IPS DF 4.7 (cell line): Measurements from ENCODE around the gene CEP41.

Source experiments
- DNase-seq: peaks from one replicate; pipeline ENCODE4 v3.0.0-alpha.2; 2013; ENCODE audit warnings: low spot score; ENCODE audit errors: extremely low read depth

CEP41 gene

DNA sequence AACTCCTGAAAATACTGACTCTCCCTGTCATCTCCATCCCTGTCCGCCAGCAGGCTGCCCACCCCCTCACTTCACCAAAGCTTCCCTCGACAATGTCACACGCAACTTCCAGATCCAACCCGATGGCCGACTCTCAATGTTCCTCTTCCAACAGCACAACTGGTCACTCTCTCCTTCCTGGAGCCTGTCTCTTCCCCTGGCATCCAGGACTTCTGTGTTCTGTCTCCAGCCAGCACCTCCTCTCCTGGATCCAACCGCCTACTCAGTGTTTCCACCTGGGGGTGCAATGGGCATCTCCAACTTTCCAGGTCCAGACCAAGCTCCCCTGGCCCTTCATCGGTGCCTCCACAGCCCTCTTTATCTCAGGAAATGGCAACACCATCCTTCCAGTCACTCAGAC is 87.6 kb downstream of the CEP41 start:
- no peak for DNase-seq

DNA sequence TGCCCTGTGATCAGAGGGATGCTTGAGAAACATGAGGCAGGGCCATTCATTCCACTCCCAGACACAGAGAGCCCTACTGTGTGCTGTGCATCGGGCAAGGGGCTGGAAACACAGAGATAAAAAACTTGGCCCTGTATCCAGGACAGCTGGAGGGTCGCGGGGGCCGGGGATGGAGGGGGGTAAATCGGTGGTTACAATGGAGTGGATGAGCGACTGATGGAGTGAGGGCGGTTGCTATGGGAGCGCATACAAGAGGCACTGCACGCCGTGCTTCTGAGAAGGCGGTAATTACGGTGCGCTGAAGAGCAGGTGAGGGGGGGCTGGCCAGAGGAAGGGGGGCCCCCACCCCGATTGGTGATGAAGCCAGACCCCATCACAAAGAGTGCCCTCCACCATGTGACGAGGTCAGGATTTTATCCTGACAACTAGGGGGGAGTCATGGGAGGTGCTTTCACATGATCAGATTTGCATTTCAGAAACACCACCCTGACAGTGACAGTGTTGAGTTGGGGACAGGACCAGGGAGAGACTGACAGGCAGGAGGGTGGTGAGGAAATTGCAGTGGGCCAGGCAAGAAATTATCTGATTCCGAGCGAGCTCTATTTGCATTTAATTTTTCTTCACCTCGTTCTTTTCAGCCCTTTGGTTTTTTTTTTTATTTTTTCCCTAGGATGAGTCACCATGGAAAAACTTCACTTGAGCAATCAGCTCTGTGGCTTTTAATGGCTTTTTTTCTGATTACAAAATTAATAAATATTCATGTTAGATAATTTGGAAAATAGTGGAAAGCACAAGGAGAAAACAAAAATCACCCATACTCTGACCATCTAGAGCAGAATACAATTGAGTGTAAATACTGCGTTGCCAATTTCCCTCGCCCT is 88.4 kb downstream of the CEP41 start:
- DNase-seq: no peak

DNA sequence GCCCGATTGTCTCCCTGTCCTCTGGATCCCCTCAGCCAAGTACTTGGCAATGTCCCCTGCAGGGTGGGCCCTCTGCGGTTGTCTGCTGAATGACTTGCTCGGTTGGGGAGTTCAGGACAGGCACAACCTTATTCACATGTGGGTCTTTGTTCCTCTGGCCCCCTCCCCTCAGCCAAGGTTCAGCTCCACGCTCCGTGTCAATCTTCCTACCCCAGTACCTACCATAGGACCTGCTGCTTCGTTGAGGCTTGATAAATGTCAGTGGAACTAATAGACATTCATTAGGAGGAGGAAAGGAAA is 89.1 kb downstream of the CEP41 start:
- DNase-seq: no peak

DNA sequence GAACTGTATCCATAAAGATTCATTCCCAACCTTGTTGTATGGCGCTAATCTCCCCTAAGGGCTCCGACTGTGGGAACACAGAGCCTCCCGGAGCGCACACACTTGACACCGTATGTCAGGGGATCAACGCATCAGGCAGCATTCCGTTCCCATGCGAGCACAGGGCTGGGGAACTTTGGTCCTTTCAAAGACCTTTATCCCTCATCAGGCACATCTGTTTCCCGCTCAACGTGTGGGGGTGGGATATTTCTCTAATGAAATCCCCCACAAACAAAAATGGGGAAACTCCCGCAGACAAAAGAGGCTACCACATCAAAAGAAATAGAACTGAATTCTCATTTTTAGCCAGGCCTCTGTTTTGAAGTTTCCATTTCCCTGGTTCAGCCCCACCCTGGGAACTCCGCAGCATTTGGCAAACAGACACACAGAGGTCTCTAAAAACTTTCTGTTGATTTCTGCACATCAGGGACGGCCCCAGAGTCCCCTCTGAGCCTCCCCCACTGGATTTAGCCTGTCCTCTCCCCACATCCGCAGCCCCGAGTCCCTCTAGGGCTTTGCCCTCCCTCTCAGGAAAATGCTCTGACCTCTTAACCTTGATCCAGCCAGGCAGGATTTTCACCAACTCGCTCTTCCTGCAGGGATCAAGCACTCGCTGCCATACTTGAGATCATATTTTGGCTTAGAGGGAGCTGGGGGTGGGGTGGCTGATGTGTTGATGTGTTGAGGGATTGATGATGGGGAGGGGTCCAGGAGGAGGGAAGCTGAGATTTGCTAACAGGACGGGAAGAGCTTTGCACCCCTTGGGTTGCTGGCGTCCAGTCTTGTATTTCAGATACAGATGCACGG is 89.6 kb downstream of the CEP41 start:
- DNase-seq: no peak

DNA sequence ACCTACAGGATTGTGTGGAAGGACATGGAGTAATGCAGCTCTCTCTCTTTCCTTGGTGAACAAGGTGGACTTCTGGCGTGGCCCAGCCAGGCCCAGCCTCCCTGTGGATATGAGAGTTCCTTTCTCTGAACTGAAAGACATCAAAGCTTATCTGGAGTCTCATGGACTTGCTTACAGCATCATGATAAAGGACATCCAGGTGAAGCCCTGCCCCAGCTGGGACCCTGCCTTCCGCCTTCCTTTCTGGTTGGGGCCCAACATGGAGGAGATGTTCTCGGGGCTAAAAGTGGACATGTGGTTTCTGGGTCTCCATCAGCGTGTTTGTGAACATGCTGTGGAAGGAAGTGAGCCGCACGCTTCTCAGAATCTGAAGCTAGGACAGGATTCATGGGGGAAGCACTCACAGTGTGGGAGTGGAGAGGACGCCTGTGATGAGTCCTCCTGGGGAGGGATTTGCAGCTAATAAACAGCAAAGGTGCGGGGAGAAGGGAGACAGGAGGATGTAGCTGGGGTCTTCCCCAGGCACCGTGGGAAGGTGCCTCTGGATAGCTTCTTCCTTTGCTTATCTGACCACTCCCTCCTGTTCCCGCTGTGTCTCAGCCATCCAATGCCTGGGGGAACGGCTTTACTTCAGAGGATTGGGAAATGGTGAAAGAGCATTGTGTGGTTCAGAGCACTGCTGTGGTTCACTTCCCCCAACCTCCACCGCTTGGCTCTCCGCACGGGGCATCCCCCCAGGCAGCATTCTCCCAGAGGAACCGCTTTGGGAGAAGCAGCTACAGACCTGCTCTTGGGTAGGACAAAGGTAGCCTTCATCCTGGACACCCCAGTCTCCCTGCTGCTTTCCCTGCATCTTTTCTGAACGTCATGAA is 90.7 kb downstream of the CEP41 start:
- DNase-seq: no peak

DNA sequence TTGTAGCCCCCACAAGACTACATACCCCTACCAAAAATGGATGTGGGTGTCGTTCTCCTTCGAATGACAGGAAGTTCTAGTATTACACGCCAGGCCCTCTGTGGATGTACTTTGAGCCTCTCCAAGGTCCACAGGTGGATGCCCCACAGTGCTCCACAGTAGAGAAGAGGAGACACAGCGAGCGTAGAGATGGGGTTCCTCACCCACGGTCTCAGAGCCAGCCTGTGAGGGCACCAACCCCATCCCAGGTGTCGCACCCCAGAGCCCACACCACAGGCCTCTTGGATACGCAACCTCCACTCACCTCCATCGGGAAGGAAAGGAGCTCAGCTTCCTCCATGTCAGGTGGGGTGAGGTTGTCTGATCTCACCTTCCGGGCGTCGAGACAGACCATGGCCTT is 93.9 kb downstream of the CEP41 start:
- DNase-seq: no peak

DNA sequence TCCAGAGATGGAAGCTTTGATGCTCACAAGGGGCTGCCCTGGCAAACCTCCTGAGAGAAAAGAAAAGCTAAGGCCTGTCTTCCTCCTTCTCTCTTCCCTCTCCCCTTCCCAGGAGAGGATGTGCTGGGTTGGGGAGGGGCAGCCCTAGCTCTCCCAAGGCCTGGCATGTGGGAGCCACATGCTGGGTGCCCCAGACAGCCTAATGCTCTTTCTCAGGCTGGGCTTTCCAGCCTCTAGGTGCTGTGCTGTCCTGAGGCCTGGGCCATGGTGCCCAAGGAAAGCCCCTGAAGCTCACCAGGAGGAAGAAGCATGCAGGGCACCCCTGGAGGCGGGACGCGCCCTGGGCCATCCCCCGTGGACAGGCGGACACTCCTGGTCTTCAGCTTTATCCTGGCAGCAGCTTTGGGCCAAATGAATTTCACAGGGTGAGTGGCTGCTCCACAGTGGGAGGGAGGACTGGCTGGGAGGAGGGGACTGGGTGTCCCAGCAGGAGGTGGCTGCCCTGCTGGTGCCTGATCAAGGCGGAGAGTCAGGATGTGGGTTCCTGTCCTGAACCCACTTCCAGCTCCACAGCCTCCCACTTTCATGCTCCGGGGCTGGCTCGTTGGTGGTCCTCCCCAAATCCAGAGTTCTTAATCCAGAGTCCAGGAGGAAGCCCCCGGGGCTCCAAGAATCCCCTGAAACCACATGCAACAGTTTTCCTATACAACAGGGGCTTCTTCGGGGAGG is 94.5 kb downstream of the CEP41 start:
- DNase-seq: no peak

DNA sequence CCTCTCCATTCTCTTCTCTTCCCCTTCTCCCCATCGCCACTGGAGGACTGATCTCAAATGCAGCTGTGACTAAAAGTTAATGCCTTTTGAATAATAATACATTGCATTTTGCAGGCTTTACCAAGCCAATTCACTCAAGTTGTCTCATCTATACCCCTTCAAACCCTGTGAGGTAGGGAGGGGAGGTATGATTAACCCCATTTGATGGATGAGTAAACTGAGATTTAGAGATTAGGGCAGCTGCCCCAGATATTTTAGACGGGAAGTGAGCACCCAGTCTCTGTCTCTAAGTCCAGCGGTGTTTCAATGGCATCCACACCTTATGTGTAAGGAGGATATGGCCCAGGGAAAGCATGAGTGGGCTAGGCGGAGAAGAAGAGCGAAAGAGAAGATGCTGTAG is 95.1 kb downstream of the CEP41 start:
- no peak for DNase-seq

DNA sequence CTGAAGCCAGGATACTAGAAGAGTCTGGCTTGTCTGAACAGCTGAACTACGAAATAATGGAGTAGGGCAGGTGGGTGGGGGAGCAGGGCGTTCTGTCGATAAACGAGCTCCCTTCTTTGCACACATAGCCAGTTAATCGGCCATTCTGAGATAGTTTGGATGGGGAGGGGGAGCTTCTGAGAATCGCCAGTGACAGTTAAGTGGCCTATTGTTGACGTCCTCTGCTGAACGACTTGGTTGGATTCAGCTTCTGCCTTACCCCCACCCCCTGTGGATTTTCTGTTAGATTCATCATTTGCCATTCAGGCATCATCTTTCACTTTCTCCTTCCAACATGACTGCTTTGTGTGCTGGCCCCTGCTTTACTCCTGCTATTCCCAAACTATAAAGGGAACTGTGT is 95.7 kb downstream of the CEP41 start:
- no peak for DNase-seq

DNA sequence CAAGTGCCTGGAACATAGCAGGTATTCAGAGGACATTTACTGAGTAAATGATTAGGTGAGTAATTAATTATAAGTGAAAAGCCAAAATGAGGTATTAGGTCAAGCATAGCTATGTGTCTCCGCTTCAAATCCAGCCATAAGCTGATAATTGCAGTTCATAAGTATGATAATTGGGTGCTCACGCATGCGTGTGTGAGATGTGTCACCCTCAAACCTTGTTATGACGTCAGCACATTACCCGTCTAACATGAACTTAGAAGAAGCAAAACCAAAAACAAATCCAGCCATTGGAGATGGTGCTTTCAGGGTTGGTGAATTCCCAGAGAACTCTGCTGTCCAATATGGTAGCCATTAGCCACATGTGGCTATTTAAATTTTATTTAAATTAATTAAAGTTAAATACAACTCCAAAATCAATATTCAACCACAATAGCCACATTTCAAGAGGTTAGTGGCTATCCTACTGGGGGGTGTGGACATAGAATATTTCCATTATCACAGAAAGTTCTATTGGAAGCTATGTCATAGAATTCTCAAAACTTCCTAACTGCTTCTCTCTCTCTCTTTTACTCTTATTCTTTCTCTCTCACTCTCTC is 96.4 kb downstream of the CEP41 start, which contains the start of gene CPA5:
TSS of gene CPA5 (plus strand) at position 546 of the 596 bp plus-strand sequence. CDS start 1,670 bp downstream, outside the sequence.
- no peak for DNase-seq
